LNCAP (cell line): ENCODE data around the gene CCDC40.

Experiments used
- TF ChIP-seq, protein P1 (sequence below): fragments of 450-650 bp; IDR thresholded peaks from 2 replicates; pipeline ENCODE4 v1.5.1; 2017; ENCODE audit warnings: mild to moderate bottlenecking

The CCDC40 gene

DNA sequence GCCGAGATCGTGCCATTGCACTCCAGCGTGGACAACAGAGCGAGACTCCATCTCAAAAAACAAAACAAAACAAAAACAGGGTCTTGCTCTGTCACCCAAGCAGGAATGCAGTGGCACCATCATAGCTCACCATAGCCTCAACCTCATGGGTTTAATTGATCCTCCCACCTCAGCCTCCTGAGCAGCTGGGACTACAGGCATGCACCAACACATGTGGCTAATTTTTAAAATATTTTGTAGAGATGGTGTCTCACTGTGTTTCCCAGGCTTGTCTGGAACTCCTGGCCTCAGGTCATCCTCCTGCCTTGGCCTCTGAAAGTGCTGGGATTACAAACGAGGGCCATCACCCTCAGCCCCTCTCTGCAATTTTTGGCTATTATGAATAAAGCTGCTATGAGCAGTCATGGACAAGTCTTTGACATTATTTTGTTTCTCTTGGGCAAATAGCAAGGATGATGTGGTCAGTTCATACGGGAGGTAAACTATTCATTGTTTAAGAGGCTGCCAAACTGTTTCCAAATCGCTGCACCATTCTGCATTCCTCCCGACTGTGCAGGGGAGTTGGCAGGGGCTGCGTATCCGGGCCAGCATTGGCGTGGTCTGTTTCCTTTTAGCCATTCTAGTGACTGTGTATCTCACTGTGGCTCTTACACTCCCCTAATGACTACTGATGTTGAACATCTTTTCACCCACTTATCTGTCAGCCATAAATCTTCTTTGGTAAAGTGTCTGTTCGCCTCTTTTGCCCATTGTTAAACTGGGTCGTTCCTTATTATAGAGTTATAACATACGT is 89.4 kb downstream of the CCDC40 start:
- TF ChIP-seq, protein P1, sequence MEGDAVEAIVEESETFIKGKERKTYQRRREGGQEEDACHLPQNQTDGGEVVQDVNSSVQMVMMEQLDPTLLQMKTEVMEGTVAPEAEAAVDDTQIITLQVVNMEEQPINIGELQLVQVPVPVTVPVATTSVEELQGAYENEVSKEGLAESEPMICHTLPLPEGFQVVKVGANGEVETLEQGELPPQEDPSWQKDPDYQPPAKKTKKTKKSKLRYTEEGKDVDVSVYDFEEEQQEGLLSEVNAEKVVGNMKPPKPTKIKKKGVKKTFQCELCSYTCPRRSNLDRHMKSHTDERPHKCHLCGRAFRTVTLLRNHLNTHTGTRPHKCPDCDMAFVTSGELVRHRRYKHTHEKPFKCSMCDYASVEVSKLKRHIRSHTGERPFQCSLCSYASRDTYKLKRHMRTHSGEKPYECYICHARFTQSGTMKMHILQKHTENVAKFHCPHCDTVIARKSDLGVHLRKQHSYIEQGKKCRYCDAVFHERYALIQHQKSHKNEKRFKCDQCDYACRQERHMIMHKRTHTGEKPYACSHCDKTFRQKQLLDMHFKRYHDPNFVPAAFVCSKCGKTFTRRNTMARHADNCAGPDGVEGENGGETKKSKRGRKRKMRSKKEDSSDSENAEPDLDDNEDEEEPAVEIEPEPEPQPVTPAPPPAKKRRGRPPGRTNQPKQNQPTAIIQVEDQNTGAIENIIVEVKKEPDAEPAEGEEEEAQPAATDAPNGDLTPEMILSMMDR: no peak

DNA sequence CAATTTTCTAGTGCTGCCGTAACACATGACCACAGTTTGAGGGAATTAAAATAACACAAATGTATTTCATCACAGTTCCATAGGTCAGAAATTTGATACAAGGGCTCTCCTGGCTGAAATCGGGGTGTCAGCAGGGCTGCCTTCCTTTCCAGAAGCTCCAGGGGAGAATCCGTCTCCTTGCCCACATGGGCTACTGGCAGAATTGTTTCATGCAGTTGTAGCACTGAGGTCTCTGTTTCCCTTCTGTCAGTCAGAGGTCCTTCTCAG is 89.9 kb downstream of the CCDC40 start:
- TF ChIP-seq, protein P1: no peak

DNA sequence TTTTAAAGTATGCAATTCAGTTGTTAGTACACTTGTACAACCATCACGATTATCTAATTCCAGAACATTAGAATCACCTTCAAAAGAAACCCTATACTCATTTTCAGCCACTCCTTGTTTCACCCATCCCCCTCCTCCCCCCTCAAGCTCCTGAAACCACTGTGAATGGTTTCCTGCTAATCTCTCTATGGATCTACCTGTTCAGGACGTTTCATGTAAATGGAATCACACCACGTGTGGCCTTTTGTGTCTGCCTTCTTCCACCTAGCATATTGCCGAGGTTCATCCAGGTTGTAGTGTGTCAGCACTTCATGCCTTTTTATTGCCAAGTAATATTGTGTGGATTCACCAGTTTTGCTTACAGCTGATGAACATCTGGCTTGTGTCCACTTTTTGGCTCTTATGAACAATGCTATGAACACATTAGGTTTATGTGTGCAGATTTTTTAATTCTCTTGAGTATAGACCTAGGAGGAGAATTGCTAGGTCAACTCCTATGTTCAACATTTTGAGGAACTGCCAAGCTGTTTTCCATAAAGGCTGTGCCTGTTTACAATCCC is 92.6 kb downstream of the CCDC40 start:
- TF ChIP-seq, protein P1: no peak

DNA sequence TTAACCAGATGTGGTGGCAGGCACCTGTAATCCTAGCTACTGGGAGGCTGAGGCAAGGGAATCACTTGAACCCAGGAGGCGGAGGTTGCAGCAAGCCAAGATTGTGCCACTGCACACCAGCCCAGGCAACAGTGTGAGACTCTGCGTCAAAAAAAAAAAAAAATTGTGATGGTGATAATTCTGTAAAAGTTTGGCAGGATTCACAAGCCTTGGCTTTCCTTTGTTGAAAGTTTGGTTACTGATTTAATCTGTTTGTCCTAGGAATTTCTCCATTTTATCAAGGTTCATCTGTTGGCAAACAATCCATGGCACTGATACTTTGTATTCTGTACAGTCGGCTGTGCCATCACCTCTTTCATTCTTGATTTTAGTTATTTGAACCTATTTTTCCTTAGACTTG is 94.5 kb downstream of the CCDC40 start:
- TF ChIP-seq, protein P1: no peak

DNA sequence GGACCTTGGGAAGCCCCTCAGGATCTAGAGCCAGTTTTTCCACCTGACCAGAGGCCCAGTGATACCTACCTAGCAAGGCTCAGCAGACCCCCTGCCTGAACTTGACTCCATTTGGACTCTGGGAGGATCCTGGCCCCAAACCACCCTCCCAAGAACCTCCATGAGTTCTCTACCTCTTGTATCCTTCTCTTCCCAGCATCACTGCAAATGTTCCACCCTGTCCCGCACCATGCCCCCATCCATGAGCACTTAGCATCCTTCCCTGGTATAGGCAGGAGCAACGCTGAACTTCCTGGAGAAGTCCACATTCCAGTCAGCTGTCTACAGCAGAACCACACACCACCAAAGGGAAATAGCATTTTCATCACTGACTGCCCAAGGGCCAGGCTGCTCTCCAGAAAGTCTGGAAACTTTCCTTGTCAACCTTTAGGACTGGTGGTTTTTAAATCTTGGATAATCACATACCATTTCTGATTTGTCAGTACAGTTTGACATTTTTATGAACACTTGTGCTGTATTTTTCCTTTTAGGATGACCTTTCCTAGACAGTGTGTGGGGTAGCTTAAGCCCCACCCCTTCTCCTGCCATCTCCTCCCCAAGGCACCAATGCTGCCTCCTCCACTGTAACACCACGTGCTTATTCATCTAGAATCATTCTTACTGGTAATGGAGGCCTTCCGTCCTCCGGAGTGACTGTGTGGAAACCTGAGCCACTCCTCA is 96.6 kb downstream of the CCDC40 start:
- TF ChIP-seq, protein P1: no peak

DNA sequence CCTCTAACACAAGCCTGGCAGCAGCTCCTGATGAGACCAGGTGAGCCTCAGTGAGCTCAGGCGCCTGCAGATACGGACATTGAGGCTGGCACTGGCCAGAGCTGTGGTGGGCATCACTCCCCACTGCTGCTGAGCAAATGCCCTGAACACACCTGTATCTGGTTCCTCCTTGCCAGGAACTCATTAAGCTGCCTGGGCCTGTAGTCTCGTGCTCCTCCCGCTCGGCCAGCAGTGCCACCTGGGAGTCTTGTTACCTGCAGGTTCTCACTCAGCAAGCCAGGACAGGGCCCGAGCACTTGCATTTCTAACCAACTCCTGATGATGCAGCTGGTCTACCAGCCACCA is 97.2 kb downstream of the CCDC40 start:
- TF ChIP-seq, protein P1: no peak

DNA sequence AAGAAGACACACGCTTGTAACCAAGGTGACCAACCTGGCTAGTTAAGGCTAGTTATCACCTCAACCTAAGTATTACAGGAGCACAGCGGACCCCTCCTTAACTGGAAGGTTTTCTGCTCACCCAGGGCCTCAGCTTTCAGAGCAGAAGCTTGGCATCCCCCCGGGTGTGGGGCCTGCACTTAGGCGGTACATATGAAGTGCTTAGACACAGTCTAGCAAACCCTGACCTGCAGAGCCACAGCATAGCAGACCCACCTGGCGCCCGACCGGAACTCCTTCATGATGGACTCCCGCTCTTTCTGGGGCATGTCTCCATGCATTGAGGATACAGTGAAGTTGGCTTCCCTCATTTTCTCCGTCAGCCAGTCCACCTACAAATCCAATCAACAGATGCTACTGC is 100.7 kb downstream of the CCDC40 start:
- TF ChIP-seq, protein P1: no peak
